ENCODE results near the gene PPP1R27. TPM values are rescaled to one million over a fixed set of nuclear protein-coding genes. Genes with fewer than 3 reads are reported as not detected.

PPP1R27 gene
- total and polyA plus RNA-seq, 9 of the 15 experiments (the other 6 are each of a cell fraction or from before 2014, with no cell fraction given), result 0.29 to 6.9 (median 1.5) TPM; not detected in 2

DNA sequence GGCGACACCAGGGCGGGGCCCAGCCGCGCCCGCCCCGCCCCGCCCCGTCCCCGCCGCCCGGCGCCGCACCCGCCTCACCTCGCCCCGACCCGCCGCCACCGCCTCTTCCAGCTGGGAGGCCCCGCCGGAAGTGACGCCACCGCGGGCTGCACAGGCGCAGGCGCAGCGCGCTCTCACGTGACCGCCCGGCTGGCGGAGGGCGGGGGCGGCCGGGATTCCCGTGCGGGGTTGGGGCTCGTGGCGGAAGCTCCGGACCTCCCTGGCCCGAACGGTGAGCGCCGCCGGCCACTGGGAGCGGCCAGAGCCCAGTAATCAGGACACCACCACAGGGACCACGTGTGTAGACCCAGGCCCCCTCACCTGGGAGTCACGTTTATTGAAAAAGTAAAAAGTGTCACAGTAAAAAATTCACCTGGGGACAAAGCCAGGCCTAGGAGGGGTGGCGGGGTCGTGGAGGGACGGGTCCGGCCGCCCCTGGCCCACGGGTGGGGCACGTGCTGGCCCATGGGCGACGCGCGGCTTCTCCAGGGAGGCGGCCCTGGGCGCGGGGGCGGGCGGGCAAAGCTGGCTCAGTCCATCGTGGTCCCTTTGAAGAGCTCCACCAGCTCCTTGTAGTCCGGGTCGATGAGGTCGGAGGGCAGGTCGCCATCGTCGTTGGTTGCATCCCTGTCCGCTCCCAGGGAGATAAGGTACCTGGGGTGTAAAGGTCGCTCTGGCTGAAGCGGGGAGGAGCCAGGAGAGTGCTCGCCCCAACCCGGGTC, 1.5 kb downstream of the PPP1R27 start, which contains the start of gene MCRIP1 (continued):
- TF ChIP-seq, protein P1, sequence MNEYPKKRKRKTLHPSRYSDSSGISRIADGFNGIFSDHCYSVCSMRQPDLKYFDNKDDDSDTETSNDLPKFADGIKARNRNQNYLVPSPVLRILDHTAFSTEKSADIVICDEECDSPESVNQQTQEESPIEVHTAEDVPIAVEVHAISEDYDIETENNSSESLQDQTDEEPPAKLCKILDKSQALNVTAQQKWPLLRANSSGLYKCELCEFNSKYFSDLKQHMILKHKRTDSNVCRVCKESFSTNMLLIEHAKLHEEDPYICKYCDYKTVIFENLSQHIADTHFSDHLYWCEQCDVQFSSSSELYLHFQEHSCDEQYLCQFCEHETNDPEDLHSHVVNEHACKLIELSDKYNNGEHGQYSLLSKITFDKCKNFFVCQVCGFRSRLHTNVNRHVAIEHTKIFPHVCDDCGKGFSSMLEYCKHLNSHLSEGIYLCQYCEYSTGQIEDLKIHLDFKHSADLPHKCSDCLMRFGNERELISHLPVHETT (CRISPR knock-in tag; conservative IDR thresholded peaks at IDR 0.05 in 1 of 2, IDR thresholded peaks at IDR 0.05 in 1 of 2), result peak in 1 of 2 experiments; percentile 96; a peak in 1 of 4 replicates
- TF ChIP-seq CREB1 (IDR thresholded peaks at IDR 0.05), result peak; percentile 71
- peak; percentile 89 for TF ChIP-seq CREB1 (CRISPR knock-in tag; IDR thresholded peaks at IDR 0.05)
- TF ChIP-seq ZC3H4 (CRISPR knock-in tag; IDR thresholded peaks at IDR 0.05; ENCODE audit: borderline replicate concordance), result peak; percentile 97; the same call in 1 of the 2 replicates
- TF ChIP-seq, protein P2, sequence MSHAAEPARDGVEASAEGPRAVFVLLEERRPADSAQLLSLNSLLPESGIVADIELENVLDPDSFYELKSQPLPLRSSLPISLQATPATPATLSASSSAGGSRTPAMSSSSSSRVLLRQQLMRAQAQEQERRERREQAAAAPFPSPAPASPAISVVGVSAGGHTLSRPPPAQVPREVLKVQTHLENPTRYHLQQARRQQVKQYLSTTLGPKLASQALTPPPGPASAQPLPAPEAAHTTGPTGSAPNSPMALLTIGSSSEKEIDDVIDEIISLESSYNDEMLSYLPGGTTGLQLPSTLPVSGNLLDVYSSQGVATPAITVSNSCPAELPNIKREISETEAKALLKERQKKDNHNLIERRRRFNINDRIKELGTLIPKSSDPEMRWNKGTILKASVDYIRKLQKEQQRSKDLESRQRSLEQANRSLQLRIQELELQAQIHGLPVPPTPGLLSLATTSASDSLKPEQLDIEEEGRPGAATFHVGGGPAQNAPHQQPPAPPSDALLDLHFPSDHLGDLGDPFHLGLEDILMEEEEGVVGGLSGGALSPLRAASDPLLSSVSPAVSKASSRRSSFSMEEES (CRISPR knock-in tag; IDR thresholded peaks at IDR 0.05), result peak; percentile 98
- TF ChIP-seq, protein P3, sequence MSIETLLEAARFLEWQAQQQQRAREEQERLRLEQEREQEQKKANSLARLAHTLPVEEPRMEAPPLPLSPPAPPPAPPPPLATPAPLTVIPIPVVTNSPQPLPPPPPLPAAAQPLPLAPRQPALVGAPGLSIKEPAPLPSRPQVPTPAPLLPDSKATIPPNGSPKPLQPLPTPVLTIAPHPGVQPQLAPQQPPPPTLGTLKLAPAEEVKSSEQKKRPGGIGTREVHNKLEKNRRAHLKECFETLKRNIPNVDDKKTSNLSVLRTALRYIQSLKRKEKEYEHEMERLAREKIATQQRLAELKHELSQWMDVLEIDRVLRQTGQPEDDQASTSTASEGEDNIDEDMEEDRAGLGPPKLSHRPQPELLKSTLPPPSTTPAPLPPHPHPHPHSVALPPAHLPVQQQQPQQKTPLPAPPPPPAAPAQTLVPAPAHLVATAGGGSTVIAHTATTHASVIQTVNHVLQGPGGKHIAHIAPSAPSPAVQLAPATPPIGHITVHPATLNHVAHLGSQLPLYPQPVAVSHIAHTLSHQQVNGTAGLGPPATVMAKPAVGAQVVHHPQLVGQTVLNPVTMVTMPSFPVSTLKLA (conservative IDR thresholded peaks at IDR 0.05), result peak; percentile 92 to 95
- peak; percentile 31 for TF ChIP-seq TBP (optimal IDR thresholded peaks at IDR 0.05; ENCODE audit: low read depth, low read length)
- TF ChIP-seq, protein P4, sequence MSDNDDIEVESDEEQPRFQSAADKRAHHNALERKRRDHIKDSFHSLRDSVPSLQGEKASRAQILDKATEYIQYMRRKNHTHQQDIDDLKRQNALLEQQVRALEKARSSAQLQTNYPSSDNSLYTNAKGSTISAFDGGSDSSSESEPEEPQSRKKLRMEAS (CRISPR knock-in tag; IDR thresholded peaks at IDR 0.05), result peak; percentile 92
- TF ChIP-seq STAG1 (CRISPR knock-in tag; IDR thresholded peaks at IDR 0.05; ENCODE audit: borderline replicate concordance), result peak; percentile 67
- TF ChIP-seq, protein P5, sequence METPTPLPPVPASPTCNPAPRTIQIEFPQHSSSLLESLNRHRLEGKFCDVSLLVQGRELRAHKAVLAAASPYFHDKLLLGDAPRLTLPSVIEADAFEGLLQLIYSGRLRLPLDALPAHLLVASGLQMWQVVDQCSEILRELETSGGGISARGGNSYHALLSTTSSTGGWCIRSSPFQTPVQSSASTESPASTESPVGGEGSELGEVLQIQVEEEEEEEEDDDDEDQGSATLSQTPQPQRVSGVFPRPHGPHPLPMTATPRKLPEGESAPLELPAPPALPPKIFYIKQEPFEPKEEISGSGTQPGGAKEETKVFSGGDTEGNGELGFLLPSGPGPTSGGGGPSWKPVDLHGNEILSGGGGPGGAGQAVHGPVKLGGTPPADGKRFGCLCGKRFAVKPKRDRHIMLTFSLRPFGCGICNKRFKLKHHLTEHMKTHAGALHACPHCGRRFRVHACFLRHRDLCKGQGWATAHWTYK (CRISPR knock-in tag; IDR thresholded peaks at IDR 0.05), result no peak
- TF ChIP-seq, protein P6, sequence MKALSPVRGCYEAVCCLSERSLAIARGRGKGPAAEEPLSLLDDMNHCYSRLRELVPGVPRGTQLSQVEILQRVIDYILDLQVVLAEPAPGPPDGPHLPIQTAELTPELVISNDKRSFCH (CRISPR knock-in tag; IDR thresholded peaks at IDR 0.05), result no peak
- TF ChIP-seq, protein P6 (tag; IDR thresholded peaks at IDR 0.05), result peak; percentile 78; the same call in 1 of the 2 replicates
- TF ChIP-seq, protein P7, sequence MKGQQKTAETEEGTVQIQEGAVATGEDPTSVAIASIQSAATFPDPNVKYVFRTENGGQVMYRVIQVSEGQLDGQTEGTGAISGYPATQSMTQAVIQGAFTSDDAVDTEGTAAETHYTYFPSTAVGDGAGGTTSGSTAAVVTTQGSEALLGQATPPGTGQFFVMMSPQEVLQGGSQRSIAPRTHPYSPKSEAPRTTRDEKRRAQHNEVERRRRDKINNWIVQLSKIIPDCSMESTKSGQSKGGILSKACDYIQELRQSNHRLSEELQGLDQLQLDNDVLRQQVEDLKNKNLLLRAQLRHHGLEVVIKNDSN (CRISPR knock-in tag; IDR thresholded peaks at IDR 0.05), result peak; percentile 93
- TF ChIP-seq POLR2G (IDR thresholded peaks at IDR 0.05; ENCODE audit: low read depth, low read length), result peak; percentile 90
- TF ChIP-seq TEAD4 (IDR thresholded peaks at IDR 0.05; ENCODE audit: low read length), result 0 out of 2 replicates have a peak, but pooled peaks have one; percentile 9
- TF ChIP-seq TEAD4 (CRISPR knock-in tag; IDR thresholded peaks at IDR 0.05; ENCODE audit: borderline replicate concordance), result no peak
- TF ChIP-seq PURB (CRISPR knock-in tag; IDR thresholded peaks at IDR 0.05; ENCODE audit: low read depth), result no peak
